OCI-LY1 (cell line): Measurements from ENCODE around the gene MOB3A.

Source experiments
- CTCF ChIP-seq: fragments of 200-600 bp; sonication (generic), shearing (Covaris generic); IDR thresholded peaks from 2 replicates; pipeline ENCODE4 v1.5.1; 2017; ENCODE audit warnings: mild to moderate bottlenecking, antibody characterized with exemption, low read length, moderate library complexity, mixed read lengths
- EZH2 ChIP-seq: fragments of 200-600 bp; sonication (generic), shearing (Covaris generic); IDR thresholded peaks from 2 replicates; pipeline ENCODE4 v1.8.0; 2017; ENCODE audit warnings: borderline replicate concordance, mixed run types, mild to moderate bottlenecking, antibody characterized with exemption, low read length, moderate library complexity, mixed read lengths

- TF ChIP-seq CTCF = no peak
- TF ChIP-seq EZH2 = no peak
Observed at GRCh38 chr19:2109046-2109864, 13.1 kb upstream of the MOB3A start.
